Stimulated activated CD4-positive, alpha-beta T cell treated with anti-CD3 and anti-CD28 coated beads, Interleukin-1b, Interleukin-23, amount 100 ng/mL, for 1 hour (primary cell): Measurements from ENCODE around the gene TARP.

ENCODE experiments used
- DNase-seq, 2 donors: peaks; one replicate each; pipeline ENCODE4 v3.0.0-alpha.2; 2020; ENCODE audit warnings: low read depth in 2 of 2

TARP gene

DNA sequence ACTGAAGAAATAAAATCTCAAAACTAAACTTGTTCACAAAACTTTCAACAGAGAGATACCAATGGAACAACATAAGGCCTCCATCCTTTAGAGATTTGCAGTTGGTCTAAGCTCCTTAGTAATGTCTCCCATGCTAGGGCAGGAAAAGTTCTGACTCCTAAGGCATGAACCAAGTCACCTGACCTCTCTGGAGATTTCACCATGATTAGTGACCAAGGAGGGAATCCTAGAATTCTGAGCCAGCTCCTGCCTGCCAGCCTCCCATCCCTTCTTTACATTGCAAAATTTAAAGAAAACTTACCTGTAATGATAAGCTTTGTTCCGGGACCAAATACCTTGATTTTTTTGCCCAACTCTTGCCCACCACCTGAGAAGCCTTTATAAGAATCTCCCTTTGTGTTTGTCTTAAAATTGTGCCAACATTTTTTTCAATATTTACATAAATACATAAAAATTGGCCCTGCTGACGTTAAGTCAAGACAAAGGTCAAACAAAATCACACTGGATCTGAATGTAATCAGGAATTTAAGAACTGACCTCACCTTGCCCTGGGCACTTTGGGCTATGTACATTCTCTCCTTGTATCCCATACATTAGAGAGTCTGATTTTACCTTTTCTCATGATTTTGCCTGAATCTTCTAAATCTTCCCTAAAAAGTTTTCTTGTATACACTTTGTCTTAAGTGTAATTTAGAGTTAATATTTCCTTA lies at the start of gene TARP:
TSS of gene TARP (minus strand) at position 351 of the 710 bp plus-strand sequence.
- DNase-seq: no peak

DNA sequence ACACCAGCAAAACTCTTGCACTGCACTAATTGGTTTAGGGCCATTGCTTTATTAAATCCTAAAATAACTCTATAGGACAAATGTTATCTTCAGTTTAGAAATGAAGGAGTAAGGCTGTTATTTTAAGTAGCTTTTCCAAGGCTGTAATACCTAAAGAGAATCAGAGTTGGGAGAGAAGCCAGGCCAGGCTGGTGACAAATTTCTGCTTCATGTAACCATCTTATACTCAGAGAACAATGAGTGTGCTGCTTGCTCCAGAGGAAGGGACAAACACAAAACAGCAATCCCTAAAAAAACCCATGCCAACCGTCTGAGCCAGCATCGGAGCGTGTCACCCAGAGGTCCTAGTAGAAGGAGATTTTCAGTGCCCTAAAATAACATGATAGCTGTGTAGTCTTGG lies 49.7 kb upstream of the TARP start:
- no peak for DNase-seq

- no peak for DNase-seq
Observed at GRCh38 chr7:38322461-38322860, 49.0 kb upstream of the TARP start.

DNA sequence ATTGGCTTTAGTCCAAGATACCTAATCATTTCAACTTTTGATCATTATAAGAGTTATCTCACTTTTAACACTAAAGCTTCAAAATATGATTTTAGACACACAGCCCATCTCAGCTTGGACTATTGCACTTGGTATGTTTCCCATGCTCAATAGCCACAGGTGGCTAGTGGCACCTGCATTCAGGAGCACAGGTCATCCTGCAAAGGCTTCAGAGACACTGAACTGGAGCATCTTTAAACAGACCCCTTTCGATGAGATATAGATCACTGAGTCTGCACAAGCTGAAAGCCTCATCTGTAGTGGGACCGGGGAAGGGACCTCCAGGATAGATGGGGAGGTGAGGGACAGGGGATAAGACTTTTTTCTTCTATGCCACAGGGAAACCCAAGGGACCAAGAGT lies 48.5 kb upstream of the TARP start:
- DNase-seq: no peak

DNA sequence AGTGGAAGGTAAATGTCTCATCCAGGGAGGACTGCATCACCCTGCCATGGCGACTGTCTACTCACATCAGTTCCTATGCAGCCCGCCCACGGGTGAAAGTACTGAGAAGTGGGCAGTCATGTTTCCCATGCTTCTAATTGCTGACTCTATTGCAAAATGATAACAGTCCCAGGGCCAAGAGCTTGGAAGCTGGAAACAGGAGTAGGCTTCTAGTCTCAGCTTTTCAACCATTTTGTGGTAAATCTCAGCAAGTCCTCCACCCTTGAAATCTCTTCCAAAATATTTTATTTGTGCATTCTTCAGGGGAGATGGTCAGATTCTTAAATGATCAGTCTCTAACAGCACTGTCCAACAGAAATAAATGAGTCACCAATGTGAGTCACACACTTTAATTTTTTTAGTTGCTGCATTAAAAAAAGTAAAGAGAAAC lies 48.1 kb upstream of the TARP start:
- no peak for DNase-seq

- no peak for DNase-seq
Observed at GRCh38 chr7:38321050-38321449, 47.6 kb upstream of the TARP start.

DNA sequence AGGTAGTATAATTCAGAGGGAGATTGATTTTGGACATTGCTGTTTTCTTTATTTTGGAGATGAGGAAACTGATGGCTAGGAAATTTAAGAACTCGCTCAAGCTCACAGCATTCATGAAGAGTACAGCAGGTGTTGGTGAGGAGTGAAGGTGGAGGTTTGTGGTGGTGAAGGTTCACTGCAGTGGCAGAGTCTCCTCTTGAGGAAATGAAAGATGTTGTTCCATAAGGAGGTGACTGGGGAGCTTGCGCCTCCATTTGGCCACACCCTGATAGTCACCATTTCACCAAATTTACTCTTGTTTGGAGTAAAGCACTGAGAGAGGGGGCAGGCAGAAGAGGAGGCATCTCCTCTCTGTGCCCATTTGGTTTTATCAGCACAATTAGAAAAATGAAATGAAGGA lies 46.4 kb upstream of the TARP start:
- no peak for DNase-seq

DNA sequence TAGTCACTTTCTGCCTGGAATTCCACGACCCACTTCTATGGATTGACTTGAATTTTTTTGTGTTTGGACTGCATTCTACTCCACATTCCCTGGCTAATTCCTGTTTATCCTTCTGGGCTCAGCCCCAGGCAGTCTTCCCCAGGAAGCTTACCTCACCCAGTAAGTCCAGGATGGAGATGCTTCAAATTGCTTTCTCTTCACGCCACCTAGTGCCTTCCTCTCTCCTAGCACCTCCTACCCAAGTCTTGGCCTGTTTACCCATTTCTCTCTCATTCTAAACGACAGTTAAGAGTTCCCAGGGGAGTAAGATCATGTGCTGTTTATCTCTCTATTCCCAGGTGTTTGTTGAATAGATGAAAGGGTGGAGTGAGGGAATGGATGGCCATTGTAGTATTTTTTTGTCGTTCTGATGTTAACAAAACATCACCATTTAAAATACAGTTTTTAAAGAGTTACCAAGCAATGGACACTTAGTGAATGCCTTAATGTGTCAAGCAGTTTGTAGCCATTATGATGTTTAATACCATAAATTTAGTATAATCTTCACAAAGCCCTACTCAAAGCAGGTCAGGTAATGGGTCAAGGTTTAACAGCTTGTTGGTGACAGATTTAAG lies 45.5 kb upstream of the TARP start:
- no peak for DNase-seq

GRCh38 chr7:38318241-38318640 lies 44.8 kb upstream of the TARP start:
- no peak for DNase-seq

DNA sequence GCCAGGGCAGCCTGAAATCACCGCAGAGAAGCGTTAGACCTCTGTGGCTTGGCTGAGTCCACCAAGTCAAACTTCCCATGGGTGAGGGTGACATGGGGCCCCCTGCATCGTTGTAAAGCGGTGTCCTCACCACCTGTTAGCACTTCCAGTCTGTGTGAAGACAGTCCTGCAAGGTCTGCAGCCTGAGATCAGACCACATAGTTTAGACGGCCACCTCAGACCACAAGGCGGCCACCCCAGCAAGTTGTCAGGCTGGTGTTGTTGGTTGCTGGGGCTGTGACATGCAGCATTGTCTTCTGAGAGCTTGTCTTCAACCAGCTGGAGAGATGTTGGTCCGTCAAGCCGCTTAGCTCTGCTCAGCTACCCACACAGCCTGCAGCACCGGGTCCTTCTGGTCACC lies 44.1 kb upstream of the TARP start:
- no peak for DNase-seq

DNA sequence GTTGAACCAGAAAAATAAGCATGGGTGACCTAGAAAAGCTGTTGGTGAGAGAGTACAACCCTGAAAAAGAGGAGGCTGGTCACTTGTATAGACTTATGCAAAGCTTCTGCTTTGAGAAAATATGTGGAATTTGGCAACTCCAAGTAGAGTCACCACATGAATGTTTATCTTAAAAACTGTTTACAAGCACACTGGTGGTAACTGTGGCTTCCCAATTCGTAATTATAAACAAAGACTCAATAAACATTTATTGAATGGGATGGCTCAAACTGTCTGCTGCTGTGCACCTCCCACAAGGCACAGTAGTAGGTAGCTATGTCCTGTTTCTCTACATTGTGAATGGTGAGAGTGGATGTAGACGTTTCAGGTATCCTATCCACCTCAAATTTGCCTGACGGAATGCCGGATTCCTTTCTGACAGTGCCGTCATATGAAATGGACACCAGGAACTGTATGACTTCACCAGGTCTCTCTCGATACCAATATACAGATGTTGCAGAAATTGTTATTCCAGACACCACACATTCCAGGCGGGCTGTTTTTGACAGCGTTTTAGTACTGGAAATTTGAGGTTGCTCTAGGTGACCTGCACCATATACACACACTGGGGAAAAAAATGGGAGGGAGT lies 43.4 kb upstream of the TARP start:
- no peak for DNase-seq

GRCh38 chr7:38315410-38315809 lies 42.0 kb upstream of the TARP start:
- DNase-seq: no peak

GRCh38 chr7:38312821-38313220 lies 39.4 kb upstream of the TARP start:
- no peak for DNase-seq

DNA sequence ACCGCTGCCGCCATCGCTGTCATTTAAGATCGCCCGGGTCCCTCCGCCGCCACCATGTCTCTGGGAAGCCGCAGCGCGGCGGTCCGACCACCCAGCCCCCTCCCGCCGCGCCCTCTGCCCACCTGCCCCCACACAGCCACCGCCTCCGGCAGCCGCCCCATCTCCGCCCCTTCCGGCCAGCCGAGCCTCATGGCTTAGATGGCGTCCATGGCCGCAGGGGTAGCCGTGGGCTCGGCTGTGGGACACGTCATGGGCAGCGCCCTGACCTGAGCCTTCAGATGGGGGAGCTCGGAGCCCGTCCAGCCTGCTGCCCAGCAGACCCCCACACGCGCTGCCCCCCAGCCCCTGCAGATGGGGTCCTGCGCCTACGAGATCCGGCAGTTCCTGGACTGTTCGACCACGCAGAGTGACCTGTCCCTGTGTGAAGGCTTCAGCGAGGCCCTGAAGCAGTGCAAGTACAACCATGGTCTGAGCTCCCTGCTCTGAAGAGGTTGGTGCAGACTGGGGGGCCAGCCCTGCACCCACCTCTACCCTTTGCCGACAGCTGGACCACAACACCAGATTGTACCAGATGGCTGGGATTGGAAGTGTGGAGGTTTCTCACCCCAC lies 38.0 kb upstream of the TARP start:
- no peak for DNase-seq

GRCh38 chr7:38310591-38311101 lies 37.2 kb upstream of the TARP start:
- DNase-seq: no peak

GRCh38 chr7:38309555-38309954 lies 36.1 kb upstream of the TARP start:
- DNase-seq: no peak

GRCh38 chr7:38308140-38308539 lies 34.7 kb upstream of the TARP start:
- DNase-seq: no peak

DNA sequence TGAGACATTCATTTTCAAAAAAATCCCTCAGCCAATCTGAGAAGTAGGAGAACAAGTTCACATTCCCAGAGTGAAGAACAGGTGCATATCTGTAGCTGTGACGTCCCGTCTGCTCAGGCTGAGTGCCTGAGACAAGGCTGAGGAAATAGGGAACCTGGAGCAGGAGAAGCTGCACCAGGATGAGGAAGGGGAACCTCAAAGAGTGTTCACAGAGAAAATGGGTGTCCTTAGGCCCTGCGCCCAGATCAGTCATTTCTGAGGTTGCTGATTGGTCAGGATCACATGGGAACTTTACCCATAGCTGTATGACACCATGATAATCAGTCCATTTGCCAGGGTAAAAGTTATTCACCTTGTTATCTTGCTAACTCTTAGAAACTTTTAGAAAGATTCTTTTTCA lies 34.2 kb upstream of the TARP start:
- DNase-seq: no peak

GRCh38 chr7:38306914-38307313 lies 33.5 kb upstream of the TARP start:
- no peak for DNase-seq

DNA sequence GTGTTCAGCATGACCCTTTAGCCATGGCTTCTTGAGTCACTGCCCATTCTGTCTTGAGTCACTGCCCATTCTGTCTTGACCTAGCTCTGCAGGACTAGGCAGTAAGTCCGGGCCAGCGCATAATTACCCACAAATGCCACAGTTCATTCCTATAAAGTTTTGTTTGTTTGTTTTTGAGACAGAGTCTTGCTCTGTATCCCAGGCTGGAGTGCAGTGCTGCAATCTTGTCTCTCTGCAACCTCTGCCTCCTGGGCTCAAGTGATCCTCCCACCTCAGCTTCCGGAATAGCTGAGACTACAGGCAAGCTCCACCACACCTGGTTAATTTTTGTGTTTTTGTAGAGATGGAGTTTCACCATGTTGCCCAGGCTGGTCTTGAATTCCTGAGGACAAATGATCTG lies 32.7 kb upstream of the TARP start:
- no peak for DNase-seq

DNA sequence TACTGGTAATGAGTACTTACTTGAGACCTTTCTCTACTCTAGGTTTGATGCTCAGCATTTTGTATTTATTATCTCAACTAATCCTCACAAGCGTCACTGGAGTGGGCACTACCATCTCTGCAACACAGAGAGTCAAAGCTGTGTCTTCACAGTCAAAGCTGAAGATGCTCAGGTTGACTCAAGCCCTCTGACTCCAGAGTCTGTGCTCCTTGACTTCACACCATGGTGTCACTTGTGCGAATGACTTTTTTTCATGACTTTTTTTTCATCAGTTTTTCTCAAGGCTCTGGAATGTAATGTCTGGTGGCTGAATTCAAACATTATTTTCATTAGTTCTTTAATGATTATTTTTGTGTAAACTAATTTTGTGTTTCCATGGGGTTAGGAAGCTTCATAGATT lies 30.4 kb upstream of the TARP start:
- DNase-seq: no peak

- no peak for DNase-seq
Observed at GRCh38 chr7:38300175-38300574, 26.7 kb upstream of the TARP start.
